HG02938 (cell line): ENCODE measurements around the gene SMYD4.
"Not testable (repeated sequence)": the region's sequence is repeated elsewhere in the genome, so short reads cannot be mapped to it uniquely, and the experiment has no call there.

ENCODE experiments used
- ATAC-seq: cut with Tn5 transposase; IDR thresholded peaks from one replicate; pipeline ENCODE4 v1.9.1; 2021; ENCODE audit warnings: mild to moderate bottlenecking, moderate library complexity; ENCODE audit not compliant: unreplicated experiment

The SMYD4 gene, protein sequence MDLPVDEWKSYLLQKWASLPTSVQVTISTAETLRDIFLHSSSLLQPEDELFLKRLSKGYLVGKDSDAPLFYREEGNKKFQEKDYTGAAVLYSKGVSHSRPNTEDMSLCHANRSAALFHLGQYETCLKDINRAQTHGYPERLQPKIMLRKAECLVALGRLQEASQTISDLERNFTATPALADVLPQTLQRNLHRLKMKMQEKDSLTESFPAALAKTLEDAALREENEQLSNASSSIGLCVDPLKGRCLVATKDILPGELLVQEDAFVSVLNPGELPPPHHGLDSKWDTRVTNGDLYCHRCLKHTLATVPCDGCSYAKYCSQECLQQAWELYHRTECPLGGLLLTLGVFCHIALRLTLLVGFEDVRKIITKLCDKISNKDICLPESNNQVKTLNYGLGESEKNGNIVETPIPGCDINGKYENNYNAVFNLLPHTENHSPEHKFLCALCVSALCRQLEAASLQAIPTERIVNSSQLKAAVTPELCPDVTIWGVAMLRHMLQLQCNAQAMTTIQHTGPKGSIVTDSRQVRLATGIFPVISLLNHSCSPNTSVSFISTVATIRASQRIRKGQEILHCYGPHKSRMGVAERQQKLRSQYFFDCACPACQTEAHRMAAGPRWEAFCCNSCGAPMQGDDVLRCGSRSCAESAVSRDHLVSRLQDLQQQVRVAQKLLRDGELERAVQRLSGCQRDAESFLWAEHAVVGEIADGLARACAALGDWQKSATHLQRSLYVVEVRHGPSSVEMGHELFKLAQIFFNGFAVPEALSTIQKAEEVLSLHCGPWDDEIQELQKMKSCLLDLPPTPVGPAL

GRCh38 chr17:1829592-1830257, at the start of gene SMYD4, which contains the start of gene RPA1:
TSS of gene SMYD4 (minus strand) at chr17:1829902. CDS start at chr17:1827994, 1,908 bp downstream.
TSS of gene RPA1 (plus strand) at chr17:1830005. CDS start at chr17:1830094, 89 bp downstream.
- peak; percentile 52 for ATAC-seq

GRCh38 chr17:1878419-1879121, 48.9 kb upstream of the SMYD4 start:
- ATAC-seq, result no peak

DNA sequence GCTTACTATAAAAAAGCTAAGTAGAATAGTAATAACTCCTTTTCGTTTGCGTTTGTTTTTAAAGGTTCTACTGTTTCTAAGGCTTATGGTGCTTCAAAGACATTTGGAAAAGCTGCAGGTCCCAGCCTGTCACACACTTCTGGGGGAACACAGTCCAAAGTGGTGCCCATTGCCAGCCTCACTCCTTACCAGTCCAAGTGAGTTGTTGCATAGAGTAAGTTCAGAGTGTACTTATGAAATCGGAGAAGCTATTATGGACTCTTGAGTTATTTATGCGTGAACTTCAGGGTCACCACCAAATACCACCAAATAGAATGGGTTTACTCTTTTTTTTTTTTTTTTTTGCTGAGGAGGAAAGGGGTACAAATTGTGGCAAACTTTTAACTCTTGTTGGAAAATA, 45.9 kb upstream of the SMYD4 start:
- no peak for ATAC-seq

GRCh38 chr17:1873418-1873817, 43.7 kb upstream of the SMYD4 start:
- no peak for ATAC-seq

- no peak for ATAC-seq
Measured at GRCh38 chr17:1872976-1873375, 43.3 kb upstream of the SMYD4 start.

- no peak for ATAC-seq
Measured at GRCh38 chr17:1872254-1872653, 42.6 kb upstream of the SMYD4 start.

GRCh38 chr17:1871756-1872155, 42.1 kb upstream of the SMYD4 start:
- ATAC-seq, result no peak

GRCh38 chr17:1870592-1870991, 40.9 kb upstream of the SMYD4 start:
- no peak for ATAC-seq

- ATAC-seq, result no peak
Measured at GRCh38 chr17:1868090-1868489, 38.4 kb upstream of the SMYD4 start.

DNA sequence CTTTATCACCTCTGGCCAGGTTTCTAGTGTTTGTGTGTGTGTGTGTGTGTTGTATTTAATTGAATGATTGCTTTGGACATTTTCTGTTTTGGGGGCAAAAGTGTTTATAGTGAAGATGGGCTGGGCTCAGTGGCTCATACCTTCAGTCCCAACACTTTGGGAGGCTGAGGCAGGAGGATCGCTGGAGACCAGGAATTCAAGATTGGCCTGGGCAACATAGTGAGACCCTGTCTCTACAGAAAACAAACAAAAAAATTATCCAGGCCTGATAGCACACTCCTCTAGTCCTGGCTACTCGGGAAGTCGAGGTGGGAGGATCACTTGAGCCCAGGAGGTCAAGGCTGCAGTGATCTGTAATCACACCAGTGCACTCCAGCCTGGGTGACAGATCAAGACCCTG, 37.6 kb upstream of the SMYD4 start:
- no peak for ATAC-seq

DNA sequence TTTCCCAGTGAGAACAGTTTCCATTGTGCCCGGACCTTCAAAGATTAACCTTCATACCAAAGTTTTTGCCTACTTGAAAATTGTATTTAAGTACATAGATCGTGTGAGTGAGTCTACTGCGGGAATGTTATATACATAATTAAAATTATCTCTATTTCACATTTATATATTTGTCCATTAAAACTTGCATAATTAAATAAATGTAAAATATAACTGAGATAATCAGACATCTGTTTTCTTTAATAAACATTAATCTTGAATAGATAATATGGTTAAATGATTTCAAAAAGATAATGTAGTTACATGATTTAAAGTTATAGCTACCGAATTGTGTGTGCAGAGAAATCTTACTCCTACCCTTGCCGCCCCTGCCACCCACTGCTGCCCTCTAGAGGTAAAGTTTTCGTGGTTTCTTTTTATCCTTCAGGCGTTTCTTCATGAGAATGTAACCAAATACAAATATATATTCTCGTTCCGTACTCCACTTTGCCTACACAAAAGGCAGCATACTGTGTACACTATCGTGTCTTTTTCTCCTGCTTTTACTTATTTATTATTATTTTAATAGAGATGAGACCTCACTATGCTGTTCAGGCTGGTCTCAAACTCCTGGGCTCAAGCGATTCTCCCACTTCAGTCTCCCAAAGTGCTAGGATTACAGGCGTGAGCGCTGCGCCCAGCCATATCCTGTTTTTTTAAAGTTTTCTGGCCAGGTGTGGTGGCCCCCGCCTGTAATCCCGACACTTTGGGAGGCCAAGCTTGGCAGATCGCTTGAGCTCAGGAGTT, 35.7 kb upstream of the SMYD4 start:
- ATAC-seq, result no peak

- no peak for ATAC-seq
Measured at GRCh38 chr17:1861391-1862010, 31.8 kb upstream of the SMYD4 start.

GRCh38 chr17:1860978-1861377, 31.3 kb upstream of the SMYD4 start:
- no peak for ATAC-seq

DNA sequence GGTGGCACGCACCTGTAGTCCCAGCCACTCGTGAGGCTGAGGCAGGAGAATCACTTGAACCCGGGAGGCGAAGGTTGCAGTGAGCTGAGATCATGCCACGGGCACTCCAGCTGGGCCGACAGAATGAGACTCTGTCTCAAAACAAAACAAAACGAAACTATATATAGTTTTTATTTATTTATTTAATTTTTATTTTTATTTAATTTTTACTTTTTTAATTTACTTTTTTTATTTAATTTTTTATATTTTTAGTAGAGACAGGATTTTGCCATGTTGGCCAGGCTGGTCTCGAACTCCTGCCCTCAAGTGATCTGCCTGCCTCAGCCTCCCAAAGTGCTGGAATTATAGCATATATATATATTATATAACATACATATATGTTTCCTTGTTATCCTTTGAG, 26.8 kb upstream of the SMYD4 start:
- not testable (repeated sequence) for ATAC-seq

DNA sequence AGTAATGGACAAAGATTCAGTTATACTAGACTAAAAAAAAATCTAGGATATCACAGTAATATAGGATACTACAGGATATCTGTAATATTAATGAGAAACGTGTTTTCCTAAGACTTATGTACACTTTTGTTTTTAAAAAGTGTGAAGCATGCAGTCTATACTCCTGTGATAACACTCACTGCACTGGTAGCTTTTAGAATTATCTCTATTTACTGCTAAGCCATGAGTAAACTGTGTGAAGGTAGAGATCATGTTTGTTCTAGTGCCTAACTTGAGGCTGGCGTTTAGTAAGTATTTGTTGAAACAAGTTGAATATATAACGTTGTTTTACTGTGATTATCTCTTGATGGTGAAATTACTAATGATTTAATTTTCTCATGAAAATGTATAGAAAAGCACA, 24.0 kb upstream of the SMYD4 start:
- no peak for ATAC-seq

DNA sequence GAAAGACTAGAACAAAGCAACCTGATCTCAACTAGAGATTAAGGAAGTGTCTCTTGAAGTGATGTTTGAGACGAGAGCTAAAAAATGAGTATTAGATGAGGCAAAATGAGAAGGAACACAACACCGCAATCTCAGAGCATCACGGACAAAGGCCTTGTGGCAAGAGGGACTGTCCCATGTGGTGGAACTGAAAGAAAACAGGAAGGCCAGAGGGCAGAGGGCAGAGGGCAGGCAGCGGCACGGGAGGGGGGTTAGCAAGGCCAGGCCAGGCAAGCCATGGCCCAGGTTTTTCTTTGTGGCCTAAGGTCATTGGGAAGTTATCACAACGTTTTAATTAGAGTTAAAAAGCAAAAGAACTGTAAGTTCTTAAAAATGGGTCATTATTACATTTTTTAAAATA, 22.6 kb upstream of the SMYD4 start:
- no peak for ATAC-seq

DNA sequence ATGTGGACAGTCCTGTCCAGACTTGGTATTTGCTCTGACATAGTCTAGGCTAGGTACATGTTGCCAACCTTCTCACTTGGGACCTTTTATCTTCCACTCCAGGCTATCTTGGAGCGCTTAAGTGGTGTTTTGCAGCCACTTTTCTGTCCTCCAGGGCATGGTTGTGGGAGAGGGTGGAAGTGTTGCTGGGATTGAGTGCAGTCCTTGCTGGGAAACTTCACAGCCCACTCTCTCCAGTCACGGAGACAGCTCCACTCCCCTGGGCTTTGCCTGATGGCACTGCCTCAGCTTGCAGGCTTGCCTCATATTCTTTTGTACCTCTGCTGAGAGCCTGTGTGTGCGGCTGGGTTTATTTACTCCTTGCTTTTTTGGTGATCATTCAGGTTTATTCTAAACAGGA, 17.5 kb upstream of the SMYD4 start:
- ATAC-seq, result no peak

DNA sequence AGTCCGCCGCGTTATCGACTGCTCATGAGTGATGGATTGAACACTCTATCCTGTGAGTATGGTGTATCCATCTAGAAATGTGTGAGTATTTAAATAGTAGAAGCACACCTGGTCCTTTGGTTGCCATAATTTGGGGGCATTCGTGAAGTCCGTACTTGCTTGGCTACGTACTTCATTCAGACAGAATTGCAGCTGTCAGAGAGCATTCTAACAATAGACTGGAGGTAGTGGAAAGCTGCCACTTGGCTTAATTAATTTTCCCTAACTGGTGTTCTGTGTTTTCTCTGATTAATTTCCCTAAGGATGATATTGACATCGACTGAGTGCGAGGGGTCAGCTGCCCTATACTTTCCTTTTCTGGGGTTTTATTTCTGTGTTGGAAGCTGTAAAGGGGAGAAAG, 14.2 kb upstream of the SMYD4 start:
- ATAC-seq, result no peak

DNA sequence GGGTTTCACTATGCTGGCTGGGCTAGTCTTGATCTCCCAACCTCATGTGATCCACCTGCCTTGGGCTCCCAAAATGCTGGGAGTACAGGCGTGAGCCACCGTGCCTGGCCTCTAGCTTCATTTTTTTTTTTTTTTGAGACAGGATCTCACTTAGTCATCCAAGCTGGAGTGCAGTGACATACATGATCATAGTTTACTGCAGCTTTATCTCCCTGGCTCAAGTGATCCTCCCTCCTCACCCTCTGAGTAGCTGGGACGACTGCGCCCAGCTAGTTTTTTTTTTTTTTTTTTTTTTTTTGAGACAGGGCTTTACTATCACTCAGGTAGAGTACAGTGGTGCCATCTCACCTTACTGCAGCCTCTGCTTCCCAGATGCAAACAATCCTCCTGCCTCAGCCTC, 9.8 kb upstream of the SMYD4 start:
- no peak for ATAC-seq
